ENCODE results near the gene GNPTAB.
"Not testable (repeated sequence)": the region's sequence is repeated elsewhere in the genome, so short reads cannot be mapped to it uniquely, and the experiment has no call there.

Gene GNPTAB

GRCh38 chr12:101858361-101858760, 27.6 kb upstream of the GNPTAB start:
- TF ChIP-seq CTCF (IDR thresholded peaks at IDR 0.05; ENCODE audit: low read length, missing control alignments): no peak
- no peak for DNase-seq (ENCODE audit: low read depth)
- H3K4me3 ChIP-seq (replicated peaks; ENCODE audit: low read depth, low read length): no peak overlapping the region

- no peak overlapping the region for H3K4me3 ChIP-seq (replicated peaks; ENCODE audit: low read depth, low read length)
- TF ChIP-seq CTCF (IDR thresholded peaks at IDR 0.05; ENCODE audit: low read length, missing control alignments): no peak
- peak; percentile 61 for DNase-seq (ENCODE audit: low read depth)
These were observed 26.3 kb upstream of the GNPTAB start for GRCh38 chr12:101857043-101857558.

GRCh38 chr12:101856614-101857013, 25.9 kb upstream of the GNPTAB start:
- not testable (repeated sequence) for H3K4me3 ChIP-seq (replicated peaks; ENCODE audit: low read depth, low read length); DNase-seq (ENCODE audit: low read depth)

GRCh38 chr12:101855976-101856375, 25.2 kb upstream of the GNPTAB start:
- no peak for DNase-seq (ENCODE audit: low read depth)
- no peak overlapping the region for H3K4me3 ChIP-seq (replicated peaks; ENCODE audit: low read depth, low read length)
- TF ChIP-seq CTCF (IDR thresholded peaks at IDR 0.05; ENCODE audit: low read length, missing control alignments): no peak

GRCh38 chr12:101855364-101855884, 24.7 kb upstream of the GNPTAB start:
- peak; percentile 24 for DNase-seq (ENCODE audit: low read depth)
- H3K4me3 ChIP-seq (replicated peaks; ENCODE audit: low read depth, low read length): no peak overlapping the region
- TF ChIP-seq CTCF (IDR thresholded peaks at IDR 0.05; ENCODE audit: low read length, missing control alignments): no peak

- no peak for TF ChIP-seq CTCF (IDR thresholded peaks at IDR 0.05; ENCODE audit: low read length, missing control alignments)
- no peak for DNase-seq (ENCODE audit: low read depth)
- no peak overlapping the region for H3K4me3 ChIP-seq (replicated peaks; ENCODE audit: low read depth, low read length)
These were observed 24.0 kb upstream of the GNPTAB start for GRCh38 chr12:101854747-101855146.

- TF ChIP-seq CTCF (IDR thresholded peaks at IDR 0.05; ENCODE audit: low read length, missing control alignments): no peak
- no peak for DNase-seq (ENCODE audit: low read depth)
- H3K4me3 ChIP-seq (replicated peaks; ENCODE audit: low read depth, low read length): no peak overlapping the region
These were observed 22.2 kb upstream of the GNPTAB start for GRCh38 chr12:101852998-101853397.
